B cell (primary cell): ENCODE data around the gene SLC26A8. TPM values are rescaled to one million over a fixed set of nuclear protein-coding genes. Genes with fewer than 3 reads are reported as not detected.

Source experiments
- ATAC-seq: fragments of 200-7000 bp; cut with Tn5 transposase; one replicate; pipeline ENCODE4 v1.10.0; 2021; ENCODE audit warnings: low read depth, mild to moderate bottlenecking, moderate number of reproducible peaks, moderate library complexity
- CTCF ChIA-PET: fragments of 350-600 bp; sonication (Branson Sonifier 250); formaldehyde crosslinking; loops from one replicate; lab custom pipeline; 2021; ENCODE audit warnings: antibody characterized with exemption, inconsistent platforms; lab: Charles Lee
- POLR2A ChIA-PET: fragments of 350-600 bp; sonication (Branson Sonifier 250); formaldehyde crosslinking; loops from one replicate; lab custom pipeline; 2021; ENCODE audit warnings: antibody characterized with exemption; lab: Charles Lee
- DNase-seq: peaks from one replicate; pipeline ENCODE4 v3.0.0; 2013
- H2AFZ ChIP-seq: 2 replicates; pipeline ENCODE4 v1.6.1; 2012; ENCODE audit warnings: mild to moderate bottlenecking, low read depth, low read length; ENCODE audit not compliant: insufficient read depth, poor library complexity, severe bottlenecking
- H3K27ac ChIP-seq, 2 donors: 1 replicate in 1 of 2; 2 replicates in 1 of 2; pipeline ENCODE4 v1.5.1; 2012 to 2013; ENCODE audit warnings: low read length in 2 of 2, mild to moderate bottlenecking in 2 of 2, moderate library complexity in 1 of 2
- H3K27me3 ChIP-seq, 4 experiments: fragments of 200-600 bp in 1 of 4; sonication (generic) in 1 of 4; replicated peaks in 1 of 4; 1 replicate in 2 of 4; 2 replicates in 2 of 4; pipeline versions ENCODE4 v1.6.1 to v1.7.0; 2013 to 2016; ENCODE audit warnings: low read length in 3 of 4, mild to moderate bottlenecking in 2 of 4, mixed read lengths in 1 of 4, moderate library complexity in 1 of 4; ENCODE audit not compliant: insufficient read depth in 4 of 4, control insufficient read depth in 3 of 4; ENCODE audit errors: control extremely low read depth in 1 of 4
- H3K36me3 ChIP-seq, 2 experiments: replicated peaks in 1 of 2; 1 replicate in 1 of 2; 2 replicates in 1 of 2; pipeline versions ENCODE4 v1.6.1 to v1.7.1; 2013; ENCODE audit warnings: low read length in 1 of 2; ENCODE audit not compliant: insufficient read depth in 2 of 2, control insufficient read depth in 1 of 2; ENCODE audit errors: control extremely low read depth in 1 of 2, extremely low read depth in 1 of 2
- H3K4me1 ChIP-seq, 2 donors: fragments of 200-600 bp in 1 of 2; sonication (generic) in 1 of 2; 1 replicate in 1 of 2; 2 replicates in 1 of 2; pipeline versions ENCODE4 v1.5.1 to v1.6.1; 2013 to 2017; ENCODE audit warnings: low read length in 2 of 2; ENCODE audit not compliant: control insufficient read depth in 2 of 2, insufficient read depth in 2 of 2
- H3K4me2 ChIP-seq: replicated peaks from 2 replicates; pipeline ENCODE3; 2012; ENCODE audit warnings: mild to moderate bottlenecking, low read depth, low read length; ENCODE audit not compliant: poor library complexity, severe bottlenecking
- H3K4me3 ChIP-seq, 5 experiments: fragments of 200-600 bp in 1 of 5; sonication (generic) in 1 of 5; 1 replicate in 3 of 5; 2 replicates in 2 of 5; pipeline versions ENCODE4 v1.5.1 to v1.7.0; 2011 to 2016; ENCODE audit warnings: low read length in 4 of 5, mild to moderate bottlenecking in 4 of 5, low read depth in 2 of 5, control low read depth in 1 of 5, moderate library complexity in 1 of 5; ENCODE audit not compliant: insufficient read depth in 1 of 5; ENCODE audit errors: control extremely low read depth in 1 of 5, extremely low read depth in 1 of 5
- H3K79me2 ChIP-seq: fragments of 200-600 bp; sonication (generic); one replicate; pipeline ENCODE4 v1.6.0; 2016; ENCODE audit warnings: low read length; ENCODE audit not compliant: control insufficient read depth, insufficient read depth
- H3K9ac ChIP-seq: fragments of 200-600 bp; sonication (generic); 2 replicates; pipeline ENCODE4 v1.6.1; 2017; ENCODE audit warnings: mild to moderate bottlenecking, low read length, moderate library complexity
- H3K9me3 ChIP-seq, 3 donors: one replicate each; pipeline versions ENCODE4 v1.6.1 to v1.7.1; 2013; ENCODE audit warnings: low read length in 2 of 3; ENCODE audit not compliant: control insufficient read depth in 2 of 3, insufficient read depth in 1 of 3; ENCODE audit errors: control extremely low read depth in 1 of 3
- H4K20me1 ChIP-seq: 2 replicates; pipeline ENCODE4 v1.6.0; 2012; ENCODE audit warnings: mild to moderate bottlenecking, low read length; ENCODE audit not compliant: insufficient read depth, control insufficient read depth, poor library complexity, severe bottlenecking
- H3K27ac Mint-ChIP-seq: one replicate; pipeline ENCODE4 v1.8.0; 2021; ENCODE audit warnings: mixed read lengths
- H3K27me3 Mint-ChIP-seq: one replicate; pipeline ENCODE4 v1.8.0; 2021; ENCODE audit warnings: mixed read lengths
- H3K4me1 Mint-ChIP-seq: one replicate; pipeline ENCODE4 v1.8.0; 2021; ENCODE audit warnings: mixed read lengths
- H3K4me3 Mint-ChIP-seq: one replicate; pipeline ENCODE4 v1.8.0; 2021; ENCODE audit warnings: mixed read lengths
- H3K9me3 Mint-ChIP-seq: one replicate; pipeline ENCODE4 v1.8.0; 2022; ENCODE audit warnings: mixed read lengths; ENCODE audit not compliant: insufficient read depth
- CTCF ChIP-seq: fragments of 200-600 bp; IDR thresholded peaks from one replicate; pipeline ENCODE4 v1.8.0; 2022; ENCODE audit warnings: antibody characterized with exemption, mild to moderate bottlenecking
- EZH2 ChIP-seq: IDR thresholded peaks from 2 replicates; pipeline ENCODE4 v1.6.1; 2012; ENCODE audit warnings: borderline replicate concordance, low read depth, mild to moderate bottlenecking, moderate library complexity, low read length; ENCODE audit not compliant: insufficient read depth, poor library complexity, severe bottlenecking
- WGBS: methylation state at CpG from one replicate; pipeline ENCODE4 v1.1.5; 2013; ENCODE audit warnings: missing lambda C conversion rate; ENCODE audit not compliant: insufficient coverage; 5-methylcytosine and 5-hydroxymethylcytosine counted together
- intact Hi-C: fragments of 100-400 bp; cut with micrococcal nuclease; formaldehyde crosslinking; loops from one replicate; pipeline ENCODE4 v1.10.0; 2022
- polyA plus RNA-seq: library from polyadenylated mRNA; depleted of rRNA; stranded (reverse); fragments of >200 nt; gene quantifications from 2 replicates; pipeline ENCODE4 v1.2.3, GENCODE V29; 2012
- total RNA-seq, 2 donors: library from RNA; stranded (reverse); fragments of 120-200 nt in 1 of 2; gene quantifications; 1 replicate in 1 of 2; 2 replicates in 1 of 2; pipeline versions ENCODE4 v1.2.3 to v1.2.4, GENCODE V29; 2013 to 2022

The SLC26A8 gene
- total and polyA plus RNA-seq, 2 donors (not counting 1 experiment from before 2014, with no cell fraction given): 0.01 TPM; not detected in 1

GRCh38 chr6:35931120-35931561, 93.3 kb downstream of the SLC26A8 start:
- WGBS: 98% methylated on average over 30 of the region's 30 CpGs
- no peak for TF ChIP-seq CTCF
- no peak for TF ChIP-seq EZH2
- Histone ChIP-seq H3K36me3 (no peaks in the 10 kb centered on the region), H3K4me1 (no peaks in the 10 kb centered on the region), H3K4me2 (no peak overlapping the region), H3K9ac (no peak overlapping the region), H3K79me2 (no peaks in the 10 kb centered on the region), H3K4me3 (no peak overlapping the region), H3K9me3 (peaks cover 0 to 4% (median 0%) of the 10 kb centered on the region in 3 donors), H3K27me3 (no peaks in the 10 kb centered on the region), H4K20me1 (no peaks in the 10 kb centered on the region), H3K27ac (no peak overlapping the region), H2AFZ (no peak overlapping the region)
- DNase-seq: no peak
- Mint-ChIP-seq H3K27me3 (no peaks in the 10 kb centered on the region), H3K4me1 (no peaks in the 10 kb centered on the region), H3K9me3 (no peaks in the 10 kb centered on the region), H3K4me3 (no peak overlapping the region), H3K27ac (no peak overlapping the region)
- no peak for ATAC-seq
- ChIA-PET POLR2A (no interaction called here), CTCF (no interaction called here)
- intact Hi-C loops: no loop called here

GRCh38 chr6:35929601-35930000, 94.8 kb downstream of the SLC26A8 start:
- no CpG with 5 or more reads among the region's 1 CpG for WGBS
- POLR2A ChIA-PET: interaction anchor here (0.7 kb wide), 1 partner anchor 186 kb away, joined by 5 read pairs; no protein-coding TSS in a partner anchor
- H3K4me1 Mint-ChIP-seq: no peaks in the 10 kb centered on the region
- no peak overlapping the region for H2AFZ ChIP-seq
- intact Hi-C loops: no loop called here
- DNase-seq: no peak
- H3K36me3 ChIP-seq: no peaks in the 10 kb centered on the region
- H3K4me2 ChIP-seq: no peak overlapping the region
- no peaks in the 10 kb centered on the region for H3K79me2 ChIP-seq
- no peak overlapping the region for H3K4me3 Mint-ChIP-seq
- H3K4me1 ChIP-seq: no peaks in the 10 kb centered on the region
- no peak overlapping the region for H3K9ac ChIP-seq
- peaks cover 0 to 4% (median 0%) of the 10 kb centered on the region in 3 donors for H3K9me3 ChIP-seq
- TF ChIP-seq CTCF (no peak), EZH2 (no peak)
- no peaks in the 10 kb centered on the region for H4K20me1 ChIP-seq
- no peaks in the 10 kb centered on the region for H3K9me3 Mint-ChIP-seq
- no peak for ATAC-seq
- H3K27me3 ChIP-seq: no peaks in the 10 kb centered on the region
- no peak overlapping the region for H3K4me3 ChIP-seq
- CTCF ChIA-PET: no interaction called here
- H3K27ac Mint-ChIP-seq: no peak overlapping the region
- H3K27ac ChIP-seq: no peak overlapping the region
- no peaks in the 10 kb centered on the region for H3K27me3 Mint-ChIP-seq
